Peyer's patch (tissue), 4 donors: ENCODE results near the gene AICDA. TPM values are rescaled to one million over a fixed set of nuclear protein-coding genes. Genes with fewer than 3 reads are reported as not detected.
"Not testable (repeated sequence)": the region's sequence is repeated elsewhere in the genome, so short reads cannot be mapped to it uniquely, and the experiment has no call there.

Experiments used
- DNase-seq, 3 donors: peaks; one replicate each; pipeline ENCODE4 v3.0.0-alpha.2; 2017 to 2019
- H3K27ac ChIP-seq, 4 donors: fragments of 200-600 bp; sonication (generic); one replicate each; pipeline ENCODE4 v1.5.1; 2016 to 2019
- H3K27me3 ChIP-seq, 2 donors: fragments of 200-600 bp; sonication (generic); one replicate each; pipeline ENCODE4 v1.5.1; 2019
- H3K36me3 ChIP-seq, 3 donors: fragments of 200-600 bp; sonication (generic); one replicate each; pipeline ENCODE4 v1.5.1; 2016 to 2019
- H3K4me1 ChIP-seq, 4 donors: fragments of 200-600 bp; sonication (generic); one replicate each; pipeline ENCODE4 v1.5.1; 2016 to 2019
- H3K4me3 ChIP-seq, 4 donors: fragments of 200-600 bp; sonication (generic); 1 replicate in 3 of 4; 2 replicates in 1 of 4; pipeline ENCODE4 v1.5.1; 2016 to 2019; ENCODE audit warnings: mild to moderate bottlenecking in 1 of 4
- H3K9me3 ChIP-seq, 4 donors: fragments of 200-600 bp; sonication (generic); one replicate each; pipeline ENCODE4 v1.5.1; 2016 to 2019; ENCODE audit warnings: mild to moderate bottlenecking in 1 of 4
- CTCF ChIP-seq, 6 experiments: fragments of 450-650 bp in 4 of 6; fragments of 200-600 bp in 2 of 6; sonication (generic) in 1 of 6; IDR thresholded peaks; one replicate each; pipeline ENCODE4 v1.5.1; 2017 to 2019; ENCODE audit warnings: antibody characterized with exemption in 6 of 6, mild to moderate bottlenecking in 3 of 6, moderate library complexity in 1 of 6
- POLR2A ChIP-seq, 2 donors: fragments of 450-650 bp; IDR thresholded peaks; one replicate each; pipeline ENCODE4 v1.5.1; 2017; ENCODE audit warnings: antibody characterized with exemption in 2 of 2, mild to moderate bottlenecking in 2 of 2, moderate library complexity in 2 of 2
- total RNA-seq, 4 donors: library from RNA; depleted of rRNA; stranded (reverse); fragments of >200 nt; gene quantifications; one replicate each; pipeline ENCODE4 v1.1.0, GENCODE V29; 2016

Gene AICDA
- total RNA-seq, 4 donors from 2014 or later = 1.8 to 5.4 (median 1.9) TPM; not detected in 1

DNA sequence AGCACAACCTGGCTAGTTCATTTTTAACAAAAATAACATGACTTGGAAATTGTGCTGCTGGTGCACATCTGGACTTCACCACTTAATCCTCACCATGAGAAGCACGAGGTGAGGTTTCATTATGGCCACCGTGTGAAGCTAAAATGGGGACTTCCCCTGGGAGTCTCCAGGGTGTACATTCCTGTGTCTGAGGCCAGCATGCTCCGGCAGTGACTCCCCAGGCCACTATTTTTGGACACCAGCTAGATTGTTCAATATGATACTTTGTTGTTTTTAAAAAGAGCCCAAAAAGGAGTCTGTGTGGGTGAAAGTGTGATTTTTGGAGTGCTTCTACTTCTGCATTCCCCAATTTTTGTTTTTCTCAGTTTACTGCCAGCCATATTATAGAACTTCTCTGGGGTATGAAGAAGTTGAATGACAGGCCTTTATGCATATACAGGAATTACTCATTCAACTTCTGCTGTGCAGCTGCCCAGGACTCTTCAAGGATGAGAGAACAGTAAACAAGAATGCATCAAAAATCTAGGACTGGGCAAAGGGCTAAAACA, 16.9 kb upstream of the AICDA start:
- no peak for DNase-seq
- no peak overlapping the region for H3K27ac ChIP-seq
- TF ChIP-seq POLR2A (IDR thresholded peaks at IDR 0.05) = no peak
- TF ChIP-seq CTCF (IDR thresholded peaks at IDR 0.05) = no peak
- H3K9me3 ChIP-seq = no peaks in the 10 kb centered on the region
- no peaks in the 10 kb centered on the region for H3K36me3 ChIP-seq
- H3K4me1 ChIP-seq = no peaks in the 10 kb centered on the region
- no peaks in the 10 kb centered on the region for H3K27me3 ChIP-seq
- no peak overlapping the region for H3K4me3 ChIP-seq

DNA sequence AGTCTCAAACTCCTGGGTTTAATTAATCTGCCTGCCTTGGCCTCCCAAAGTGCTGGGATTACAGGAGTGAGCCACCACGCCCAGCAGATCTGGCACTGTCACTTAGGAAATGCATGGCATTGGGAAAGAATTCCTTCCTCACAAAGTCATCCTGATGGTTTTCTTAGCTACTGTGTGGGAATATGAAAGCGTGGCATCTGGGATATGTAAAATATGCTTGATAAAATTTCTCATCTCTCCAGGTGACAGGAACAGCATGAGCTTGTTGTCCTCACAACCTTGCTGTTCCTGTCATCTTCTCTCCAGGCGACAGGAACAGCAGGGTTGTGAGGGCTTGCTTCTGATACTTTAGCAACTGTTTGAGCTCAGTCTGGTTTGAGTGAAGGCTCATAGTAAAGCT, 16.1 kb upstream of the AICDA start:
- Histone ChIP-seq H3K9me3 (no peaks in the 10 kb centered on the region), H3K4me1 (no peaks in the 10 kb centered on the region), H3K27ac (no peak overlapping the region), H3K4me3 (no peak overlapping the region), H3K36me3 (no peaks in the 10 kb centered on the region), H3K27me3 (no peaks in the 10 kb centered on the region)
- no peak for DNase-seq
- no peak for TF ChIP-seq CTCF (IDR thresholded peaks at IDR 0.05)
- no peak for TF ChIP-seq POLR2A (IDR thresholded peaks at IDR 0.05)

- H3K4me1 ChIP-seq, DNase-seq, H3K36me3 ChIP-seq, H3K27me3 ChIP-seq, H3K4me3 ChIP-seq, H3K27ac ChIP-seq, H3K9me3 ChIP-seq: not testable (repeated sequence)
Observed at GRCh38 chr12:8624750-8625149, 12.1 kb upstream of the AICDA start.

GRCh38 chr12:8622646-8623045, 10.0 kb upstream of the AICDA start:
- TF ChIP-seq POLR2A (IDR thresholded peaks at IDR 0.05) = no peak
- no peak for TF ChIP-seq CTCF (IDR thresholded peaks at IDR 0.05)
- Histone ChIP-seq H3K27ac (no peak overlapping the region), H3K36me3 (no peaks in the 10 kb centered on the region), H3K9me3 (no peaks in the 10 kb centered on the region), H3K27me3 (no peaks in the 10 kb centered on the region), H3K4me3 (no peak overlapping the region), H3K4me1 (no peaks in the 10 kb centered on the region)
- DNase-seq = no peak

DNA sequence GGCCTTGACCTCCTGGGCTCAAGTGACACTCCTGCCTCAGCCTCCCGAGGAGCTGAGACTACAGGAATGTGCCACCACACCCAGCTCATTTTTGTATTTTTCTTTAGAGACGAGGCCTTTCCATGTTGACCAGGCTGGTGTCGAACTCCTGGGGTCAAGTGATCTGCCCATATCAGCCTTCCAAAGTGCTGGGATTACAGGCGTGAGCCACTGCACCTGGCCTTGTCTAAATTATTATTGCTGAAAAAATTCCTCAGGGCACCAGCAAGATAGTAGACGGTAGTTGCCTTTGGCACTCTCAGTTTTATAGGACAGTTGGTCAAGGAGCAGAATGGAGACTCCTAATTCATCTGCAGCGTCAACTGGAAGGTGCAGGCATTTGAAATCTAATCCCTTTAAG, 2.5 kb upstream of the AICDA start:
- Histone ChIP-seq H3K27ac (no peak overlapping the region), H3K36me3 (no peaks in the 10 kb centered on the region), H3K27me3 (no peaks in the 10 kb centered on the region), H3K4me1 (no peaks in the 10 kb centered on the region), H3K9me3 (no peaks in the 10 kb centered on the region), H3K4me3 (no peak overlapping the region)
- TF ChIP-seq CTCF (IDR thresholded peaks at IDR 0.05) = no peak
- no peak for TF ChIP-seq POLR2A (IDR thresholded peaks at IDR 0.05)
- DNase-seq = no peak

GRCh38 chr12:8613881-8614280, 1.2 kb upstream of the AICDA start:
- DNase-seq, H3K9me3 ChIP-seq, H3K27me3 ChIP-seq, H3K27ac ChIP-seq, H3K4me1 ChIP-seq, H3K4me3 ChIP-seq, H3K36me3 ChIP-seq: not testable (repeated sequence)

- TF ChIP-seq POLR2A (IDR thresholded peaks at IDR 0.05) (no peak), CTCF (IDR thresholded peaks at IDR 0.05) (peak; percentile 27 to 78 (median 67))
- H3K4me3 ChIP-seq = no peak overlapping the region
- peak in 1 of 3 donors; percentile 80 for DNase-seq
- no peaks in the 10 kb centered on the region for H3K27me3 ChIP-seq
- no peaks in the 10 kb centered on the region for H3K9me3 ChIP-seq
- H3K27ac ChIP-seq = peak overlapping the region in 1 of 4 donors; percentile 6
- peaks cover 0 to 4% (median 0%) of the 10 kb centered on the region in 4 donors for H3K4me1 ChIP-seq
- no peaks in the 10 kb centered on the region for H3K36me3 ChIP-seq
Observed at GRCh38 chr12:8609061-8609570, 3.5 kb downstream of the AICDA start.
